Bone marrow (tissue), 2 donors: ENCODE measurements around the gene TLK2.
"Not testable (repeated sequence)": the region's sequence is repeated elsewhere in the genome, so short reads cannot be mapped to it uniquely, and the experiment has no call there.

Experiments used
- DNase-seq, 2 donors: peaks; one replicate each; lab custom pipeline; 2025; lab: John Stamatoyannopoulos, UW

Gene TLK2

DNA sequence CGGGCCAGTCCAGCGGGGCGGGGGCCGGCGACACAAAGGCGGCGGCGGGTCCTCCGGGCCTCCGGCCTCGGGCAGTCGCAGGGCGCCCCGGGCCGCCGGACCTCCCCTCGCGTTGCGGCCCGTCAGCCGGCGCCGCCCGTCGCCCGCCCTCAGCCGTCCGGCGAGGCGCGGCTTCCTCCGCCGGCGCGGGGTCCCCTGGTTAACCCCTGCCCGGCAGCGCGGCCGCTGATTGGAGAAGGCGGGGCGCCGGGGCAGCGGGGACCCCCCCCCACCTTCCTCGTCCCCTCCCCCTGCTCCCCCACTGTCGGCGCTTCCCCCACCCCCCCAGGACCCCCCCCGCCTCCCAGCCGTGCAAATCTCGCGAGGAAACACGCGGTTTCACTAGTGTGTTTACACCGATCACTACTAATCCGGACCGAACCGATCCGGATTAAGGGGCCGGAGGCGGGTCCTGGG lies at the start of gene TLK2:
Gene TLK2 (plus strand): TSS at position 402 of the 456 bp plus-strand sequence. CDS start 2,301 bp downstream, outside the sequence.
- DNase-seq = peak; percentile 50 to 51

DNA sequence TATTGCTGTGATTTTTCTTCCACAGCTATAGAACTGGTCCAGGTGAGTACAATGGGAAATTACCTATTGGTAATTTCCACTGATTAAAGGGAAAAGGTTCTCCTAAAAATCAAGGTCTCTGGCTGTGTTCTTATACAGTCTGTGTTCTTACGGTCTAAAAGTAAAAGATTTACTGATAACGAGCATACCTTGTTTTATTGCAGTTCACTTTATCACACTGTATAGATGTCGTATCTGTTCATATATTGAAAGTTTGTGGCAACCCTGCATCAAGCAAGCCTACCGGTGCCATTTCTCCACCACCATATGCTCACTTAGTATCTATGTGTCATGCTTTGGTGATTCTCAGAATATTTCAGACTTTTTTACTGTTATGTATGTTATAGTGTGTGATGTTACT lies 43.4 kb upstream of the TLK2 start:
- DNase-seq = not testable (repeated sequence)

DNA sequence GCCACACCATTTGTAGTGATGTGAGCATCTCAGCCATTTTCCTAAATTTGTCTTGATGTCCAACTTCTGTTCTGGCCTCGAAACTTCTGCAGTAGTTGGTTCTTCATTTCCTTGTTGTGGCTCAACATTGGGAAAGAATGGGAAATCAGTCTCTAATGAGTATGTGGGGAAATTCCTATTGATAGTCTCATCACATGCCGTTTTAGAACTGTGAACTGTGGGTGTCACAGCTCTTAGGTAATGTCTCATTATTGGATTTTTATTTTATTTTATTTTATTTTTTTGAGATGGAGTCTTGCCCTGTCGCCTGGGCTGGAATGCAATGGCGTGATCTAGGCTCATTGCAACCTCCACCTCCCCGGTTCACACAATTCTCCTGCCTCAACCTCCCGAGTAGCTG lies 37.4 kb upstream of the TLK2 start:
- DNase-seq = not testable (repeated sequence)

DNA sequence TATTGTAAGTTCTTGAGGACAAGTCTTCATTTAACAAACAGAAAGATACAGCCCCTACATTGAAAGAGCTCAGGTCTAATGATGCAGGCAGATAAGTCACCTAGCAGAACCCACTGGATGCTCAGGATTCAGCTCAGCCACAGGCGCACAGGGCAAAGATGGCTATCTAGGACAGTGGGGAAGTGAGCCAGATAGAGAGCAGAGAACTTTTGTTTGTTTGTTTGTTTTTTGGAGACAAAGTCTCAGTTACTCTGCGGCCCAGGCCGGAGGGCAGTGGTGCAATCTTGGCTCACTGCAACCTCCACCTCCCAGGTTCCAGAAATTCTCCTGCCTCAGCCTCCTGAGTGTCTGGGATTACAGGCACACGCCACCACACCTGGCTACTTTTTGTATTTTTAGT lies 34.6 kb upstream of the TLK2 start:
- DNase-seq = no peak

DNA sequence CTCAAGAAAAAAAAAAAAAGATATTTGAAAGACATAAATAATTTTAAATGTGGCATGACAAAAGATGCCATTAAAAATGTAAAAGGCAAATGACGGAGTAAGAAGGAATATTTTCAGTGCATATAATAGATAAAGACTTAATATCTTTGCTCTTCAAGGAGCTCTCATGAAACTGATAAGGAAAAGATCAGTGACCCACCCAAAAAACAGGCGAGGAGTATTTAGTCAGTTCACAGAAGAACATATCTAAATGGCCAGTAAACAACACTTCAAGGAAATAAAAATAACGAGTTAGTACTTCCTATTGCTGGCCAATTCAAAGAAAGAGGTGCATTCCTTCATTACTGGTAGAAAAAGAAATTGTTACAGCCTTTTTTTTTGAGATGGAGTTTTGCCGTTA lies 32.8 kb upstream of the TLK2 start:
- not testable (repeated sequence) for DNase-seq

DNA sequence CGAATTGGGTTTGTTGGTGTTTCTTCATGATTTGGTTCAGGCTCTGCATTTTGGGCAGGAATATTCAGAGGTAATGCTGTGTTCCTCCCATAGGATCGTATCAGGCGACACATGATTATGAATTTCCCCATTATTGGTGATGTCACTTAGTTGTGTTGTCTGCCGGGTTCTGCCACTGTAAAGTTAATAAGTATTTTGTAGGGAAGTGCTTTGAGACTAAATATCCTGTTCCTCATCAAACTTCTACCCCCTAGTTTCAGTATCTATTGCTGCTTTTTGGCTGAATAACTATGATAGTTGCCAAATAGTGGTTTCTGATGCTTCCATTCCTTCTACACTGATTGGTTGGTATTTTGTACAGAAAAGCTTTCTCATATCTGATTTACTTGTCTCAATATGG lies 26.4 kb upstream of the TLK2 start:
- not testable (repeated sequence) for DNase-seq

DNA sequence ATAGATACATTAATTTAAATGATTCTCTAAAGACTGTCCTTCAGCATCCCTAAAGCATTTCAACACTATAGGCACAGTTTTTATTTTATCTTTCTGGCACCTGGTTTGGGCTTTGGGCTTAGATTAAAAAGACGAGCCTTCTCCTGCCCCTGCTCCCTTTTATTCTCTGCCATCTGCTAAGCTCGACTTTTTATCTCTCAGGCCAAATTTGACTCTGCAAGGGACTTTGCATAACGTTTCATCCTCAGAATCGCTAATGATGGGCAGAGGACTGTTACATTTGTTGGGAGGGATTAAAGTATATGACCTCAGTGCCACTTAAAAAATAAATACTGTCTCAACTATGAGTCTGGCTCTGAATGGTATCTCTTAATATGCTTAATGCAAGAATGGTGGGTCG lies 25.6 kb upstream of the TLK2 start:
- DNase-seq = not testable (repeated sequence)

DNA sequence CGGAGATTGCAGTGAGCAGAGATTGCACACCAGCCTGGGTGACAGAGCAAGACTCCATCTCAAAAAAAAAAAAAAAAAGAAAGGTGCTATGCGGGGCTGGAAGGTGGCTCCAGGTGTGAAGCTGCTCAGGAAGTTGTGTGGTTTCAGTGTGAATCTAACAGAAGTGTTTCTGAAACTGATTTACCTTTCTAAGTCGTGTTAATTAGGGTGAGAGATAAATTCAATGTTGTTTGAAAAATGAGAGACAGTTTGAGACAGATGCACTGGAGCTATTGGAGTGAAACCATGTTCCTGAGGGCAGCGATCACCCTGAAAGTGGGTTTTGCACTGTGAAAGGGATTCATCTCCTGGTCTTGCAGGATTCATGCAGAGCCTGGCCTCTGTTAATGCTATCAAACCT lies 25.0 kb upstream of the TLK2 start:
- not testable (repeated sequence) for DNase-seq

DNA sequence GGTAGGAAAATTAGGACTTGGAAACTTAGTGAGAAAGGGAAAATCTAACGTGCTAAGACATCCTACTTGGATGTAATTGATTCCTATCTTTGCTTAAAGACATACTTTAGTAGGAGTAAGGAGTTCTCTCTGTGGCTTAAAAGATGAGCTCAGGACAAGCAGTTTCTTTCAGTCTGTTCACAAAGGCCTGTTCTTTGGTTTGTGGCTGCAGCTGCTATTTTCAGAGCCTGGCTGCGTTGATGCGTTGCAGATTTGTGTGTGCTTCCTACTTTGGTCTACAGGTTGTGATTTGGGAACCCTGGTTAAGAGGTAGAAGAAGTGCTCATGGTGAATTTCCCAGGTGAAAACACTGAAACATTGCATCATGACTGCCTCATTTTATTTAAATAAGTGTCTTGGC lies 24.5 kb upstream of the TLK2 start:
- not testable (repeated sequence) for DNase-seq

DNA sequence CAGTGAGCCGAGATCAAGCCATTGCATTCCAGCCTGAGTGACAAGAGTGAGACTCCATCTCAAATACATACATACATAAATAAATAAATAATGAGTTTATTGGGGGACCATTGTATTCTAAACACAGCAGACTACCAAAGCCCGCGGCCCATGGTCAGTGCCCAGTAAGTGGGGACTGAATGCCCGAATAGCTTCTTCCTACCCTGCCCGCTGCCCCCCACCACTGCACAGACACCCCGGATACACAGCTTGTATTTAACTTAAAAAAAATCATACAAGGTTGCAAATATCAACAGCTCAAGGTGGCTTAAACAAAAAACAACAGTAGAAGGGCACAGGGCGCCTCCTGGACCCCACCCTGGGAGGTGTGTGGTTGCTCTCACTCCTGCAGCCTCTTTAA lies 22.6 kb upstream of the TLK2 start:
- no peak for DNase-seq

DNA sequence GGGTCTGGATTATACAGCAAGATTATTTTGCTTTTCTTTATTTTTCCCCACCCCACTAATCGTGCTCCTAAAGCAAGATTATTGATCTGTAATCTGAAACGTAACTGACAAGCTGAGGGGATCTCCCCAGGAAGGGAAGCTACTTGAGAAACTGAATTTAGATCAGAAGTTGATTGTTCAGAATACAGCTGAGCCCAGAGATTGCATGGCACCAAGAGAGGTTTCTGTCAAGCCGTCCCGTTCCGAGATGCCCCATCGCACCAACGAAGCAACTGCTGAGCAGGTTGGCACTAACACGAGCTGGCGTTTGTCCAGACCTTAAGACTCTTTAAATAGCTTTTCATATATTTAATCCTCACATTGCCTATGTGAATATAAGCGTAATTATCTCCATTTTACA lies 20.1 kb upstream of the TLK2 start:
- DNase-seq = not testable (repeated sequence)

DNA sequence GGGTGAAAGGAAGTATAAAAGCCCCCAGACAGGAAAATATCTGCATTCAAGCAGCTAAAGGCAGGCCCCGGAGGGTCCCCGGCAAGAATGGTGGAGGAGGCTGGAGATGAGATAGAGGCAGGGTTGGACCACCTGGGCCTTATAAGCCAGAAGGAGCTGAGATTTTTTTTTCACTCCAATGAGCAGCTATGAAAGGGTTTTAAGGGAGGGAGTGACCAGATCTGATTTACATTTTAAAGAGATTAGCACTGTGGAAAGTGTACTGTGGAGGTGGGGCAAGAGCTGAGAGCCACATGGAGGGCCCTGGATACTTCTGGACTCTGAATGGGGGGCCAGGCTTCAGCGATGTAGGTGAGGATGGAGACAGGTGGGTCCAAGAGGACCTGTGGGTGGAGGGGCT lies 14.2 kb upstream of the TLK2 start:
- DNase-seq = not testable (repeated sequence)

DNA sequence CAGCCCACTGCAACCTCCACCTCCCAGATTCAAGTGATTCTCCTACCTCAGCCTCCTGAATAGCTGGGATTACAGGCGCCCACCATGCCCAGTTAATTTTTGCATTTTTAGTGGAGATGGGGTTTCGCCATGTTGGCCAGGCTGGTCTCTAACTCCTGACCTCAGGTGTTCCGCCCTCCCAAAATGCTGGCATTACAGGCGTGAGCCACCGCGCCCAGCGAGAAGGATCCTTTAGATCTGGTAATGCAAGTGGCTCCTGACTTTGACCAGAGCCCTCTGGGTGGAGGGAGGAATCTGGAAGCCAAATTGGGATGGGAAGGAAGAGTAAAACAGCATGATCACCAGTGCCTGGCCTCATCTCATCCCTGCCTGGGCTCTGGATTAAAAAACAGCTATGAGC lies 13.4 kb upstream of the TLK2 start:
- DNase-seq = not testable (repeated sequence)

DNA sequence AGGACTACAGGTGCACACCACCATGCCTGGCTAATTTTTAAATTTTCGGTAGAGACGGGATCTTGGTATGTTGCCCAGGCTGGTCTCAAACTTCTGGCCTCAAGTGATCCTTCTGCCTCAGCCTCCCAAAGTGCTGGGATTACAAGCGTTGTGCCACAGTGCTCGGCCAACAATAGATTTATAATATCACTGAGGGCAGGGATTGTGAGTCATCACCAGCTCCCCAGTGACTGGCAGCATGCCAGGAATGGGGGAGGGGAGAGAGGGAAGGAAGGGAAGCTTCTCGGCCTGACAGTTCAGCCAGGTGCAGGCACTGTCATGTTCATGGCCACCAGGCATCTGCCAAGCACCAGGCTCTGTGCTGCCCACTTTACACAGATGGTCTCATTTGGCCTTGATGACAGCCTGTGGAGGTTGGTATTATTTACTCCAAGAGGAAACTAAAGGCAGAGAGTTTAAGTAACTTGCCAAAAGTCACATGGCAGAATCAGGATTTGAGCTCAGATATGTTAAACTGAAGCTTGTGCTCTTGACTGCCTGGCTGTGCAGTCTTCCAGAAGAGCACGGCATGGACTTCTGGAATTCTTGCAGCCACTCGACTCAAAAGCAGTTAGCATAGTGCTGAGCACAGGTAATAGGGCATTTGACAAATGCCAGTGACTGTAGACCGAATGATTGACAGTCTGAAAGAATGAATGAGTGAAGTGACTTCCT lies 7.8 kb upstream of the TLK2 start:
- peak; percentile 31 to 80 for DNase-seq

DNA sequence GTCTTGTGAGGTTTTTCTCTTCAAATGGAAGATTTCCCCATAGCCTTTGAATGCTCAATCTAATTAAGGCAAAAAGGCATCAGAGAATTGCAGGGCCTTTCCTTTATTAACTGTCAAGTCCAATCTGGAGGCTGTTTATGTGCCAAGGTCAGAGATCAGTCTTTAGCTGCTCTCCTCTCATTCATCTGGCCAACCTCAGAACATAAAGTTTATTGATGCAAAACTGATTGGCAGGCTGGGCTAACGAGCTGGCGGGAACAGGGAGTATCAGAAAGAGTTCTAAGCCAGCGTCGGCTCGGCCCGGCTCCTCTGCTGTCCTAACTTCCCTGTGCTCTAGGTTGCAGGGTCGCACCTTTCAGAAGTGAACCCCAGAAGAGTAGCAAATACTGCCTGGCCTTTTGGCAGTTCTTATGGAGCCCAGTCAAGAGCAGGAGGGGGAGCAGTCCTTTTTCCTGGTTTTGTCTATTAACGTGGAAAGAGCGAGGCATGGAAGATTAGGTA lies 7.2 kb upstream of the TLK2 start:
- DNase-seq = not testable (repeated sequence)

DNA sequence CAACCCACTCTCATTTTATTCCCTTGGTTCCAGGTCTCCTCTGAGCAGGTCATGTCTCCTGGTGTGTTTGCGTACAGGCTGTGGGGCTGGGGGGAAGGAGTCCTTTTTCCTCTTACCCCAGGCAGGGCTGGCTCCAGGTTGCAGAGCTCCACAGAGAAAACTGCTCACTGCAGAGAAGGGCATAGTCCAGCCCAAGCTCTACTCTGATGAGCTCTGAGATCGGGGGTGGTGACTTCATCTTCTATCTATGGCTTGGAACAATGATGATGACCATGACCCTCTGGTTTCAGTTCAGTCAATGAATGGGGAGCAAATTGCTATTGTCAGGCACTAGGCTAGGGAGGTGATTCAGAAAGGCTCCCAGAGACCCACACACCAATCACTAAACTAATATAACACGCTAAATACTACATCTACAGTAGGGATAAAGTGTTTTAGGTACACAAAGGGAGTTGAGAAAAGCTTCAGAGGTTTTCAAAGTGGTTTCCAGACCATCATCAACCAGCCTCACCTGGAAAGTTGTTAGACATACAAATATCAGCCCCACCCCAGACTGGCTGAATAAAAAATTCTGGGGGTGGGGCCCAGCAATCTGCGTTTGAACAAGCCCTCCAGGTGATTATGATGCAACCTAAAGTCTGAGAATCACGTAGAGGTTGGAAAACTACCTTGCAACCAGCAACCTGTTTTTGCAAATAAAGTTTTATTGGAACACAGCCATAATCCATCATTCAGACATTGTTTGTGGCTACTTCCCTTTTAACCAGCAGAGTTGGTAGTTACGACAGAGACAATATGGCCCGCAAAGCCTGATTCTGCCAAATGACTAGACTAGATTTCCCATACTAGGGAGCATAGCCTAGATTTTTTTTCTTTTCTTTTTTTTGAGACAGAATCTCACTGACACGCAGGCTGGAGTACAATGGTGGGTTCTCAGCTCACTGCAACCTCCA lies 5.3 kb upstream of the TLK2 start:
- not testable (repeated sequence) for DNase-seq

DNA sequence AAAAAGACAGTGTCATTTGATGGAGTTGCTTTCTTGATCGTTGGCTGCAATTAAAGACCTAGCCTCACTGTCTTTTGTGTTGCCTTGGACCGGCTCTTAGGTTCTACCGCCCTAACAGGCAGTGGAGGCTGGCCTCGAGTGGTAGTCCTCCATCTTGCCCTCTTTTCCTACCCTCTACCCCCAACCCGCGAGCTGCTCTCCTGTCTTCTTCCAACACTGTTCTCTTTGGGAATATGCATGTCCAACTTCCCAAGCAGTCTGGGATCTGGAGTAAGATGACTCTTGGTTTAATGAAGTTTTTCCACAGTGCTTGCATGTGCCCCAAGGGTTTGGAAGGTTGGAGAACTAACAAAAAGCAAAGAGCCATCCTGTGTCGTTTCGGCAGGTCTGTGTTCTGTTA lies 1.5 kb upstream of the TLK2 start:
- not testable (repeated sequence) for DNase-seq

DNA sequence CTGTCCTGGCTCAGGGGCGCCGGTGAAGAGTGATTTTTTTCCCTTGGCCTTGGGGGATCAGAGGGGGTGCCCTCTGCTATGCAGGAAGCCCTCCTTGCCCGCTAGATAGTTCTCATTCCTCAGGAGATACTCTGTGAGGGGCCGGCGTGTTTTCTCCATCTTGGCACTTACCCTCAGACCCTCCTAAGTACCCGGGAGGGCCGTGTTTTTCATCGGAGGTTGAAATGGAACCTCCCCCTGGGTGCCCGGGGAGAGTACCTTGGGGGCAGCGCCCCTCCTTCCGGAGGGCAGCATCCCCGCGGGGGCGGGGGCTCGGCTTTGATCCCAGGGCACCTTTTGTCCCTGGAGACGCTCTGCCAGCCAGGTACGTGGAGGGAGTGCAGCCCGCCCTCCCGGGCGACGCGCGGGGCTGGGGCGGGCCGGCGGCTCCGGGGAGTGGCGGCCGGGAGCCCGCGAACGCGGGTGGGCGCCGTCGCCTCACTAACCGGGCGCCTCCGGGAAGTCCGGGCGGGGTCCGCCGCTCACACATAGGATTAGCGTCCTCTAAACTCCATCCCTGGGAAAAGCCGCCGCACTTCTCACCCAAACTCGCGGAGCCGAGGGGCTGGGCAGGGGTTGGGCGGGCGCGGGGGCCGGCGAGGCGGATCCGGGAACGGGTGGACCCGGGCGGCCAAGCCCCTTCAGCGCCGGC lies 762 bp upstream of the TLK2 start:
- peak in 1 of 2 donors; percentile 50 for DNase-seq

DNA sequence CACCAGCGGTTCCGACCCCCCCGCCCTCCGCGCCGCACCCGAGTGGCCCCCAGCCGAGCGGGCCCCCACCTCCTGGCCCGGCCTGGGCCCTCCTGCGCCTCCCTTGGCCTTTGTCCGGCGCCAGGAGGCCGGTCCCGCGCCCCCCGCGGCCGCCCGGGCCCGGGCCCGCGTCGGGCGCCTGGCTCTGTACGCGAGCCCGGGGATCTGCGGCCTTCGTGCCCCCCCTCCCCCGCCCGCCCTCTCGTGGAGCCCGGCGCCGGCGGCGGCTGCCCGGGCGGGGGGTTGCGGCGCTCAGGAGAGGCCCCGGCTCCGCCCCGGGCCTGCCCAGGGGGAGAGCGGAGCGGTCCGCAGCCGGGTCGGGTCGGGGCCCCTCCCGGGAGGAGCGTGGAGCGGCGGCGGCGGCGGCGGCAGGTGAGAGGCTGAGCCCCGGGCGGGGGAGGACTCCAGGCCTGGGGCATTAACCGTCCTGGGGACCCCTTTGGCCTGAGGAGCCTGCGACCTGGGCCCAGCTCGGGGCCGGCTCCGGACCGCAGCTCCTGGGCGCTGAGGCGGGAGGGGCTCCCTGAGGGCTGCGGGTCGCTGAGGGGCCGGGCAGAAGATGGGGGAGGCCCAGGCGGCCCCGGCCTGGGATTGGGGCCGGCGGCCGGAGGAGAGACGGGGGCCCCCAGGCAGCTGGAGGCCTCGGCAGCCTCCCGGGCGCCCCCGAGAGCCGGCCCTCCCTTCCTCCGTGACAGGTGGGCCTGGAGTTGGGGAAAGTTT lies 434 bp downstream of the TLK2 start:
- peak in 1 of 2 donors; percentile 29 for DNase-seq

DNA sequence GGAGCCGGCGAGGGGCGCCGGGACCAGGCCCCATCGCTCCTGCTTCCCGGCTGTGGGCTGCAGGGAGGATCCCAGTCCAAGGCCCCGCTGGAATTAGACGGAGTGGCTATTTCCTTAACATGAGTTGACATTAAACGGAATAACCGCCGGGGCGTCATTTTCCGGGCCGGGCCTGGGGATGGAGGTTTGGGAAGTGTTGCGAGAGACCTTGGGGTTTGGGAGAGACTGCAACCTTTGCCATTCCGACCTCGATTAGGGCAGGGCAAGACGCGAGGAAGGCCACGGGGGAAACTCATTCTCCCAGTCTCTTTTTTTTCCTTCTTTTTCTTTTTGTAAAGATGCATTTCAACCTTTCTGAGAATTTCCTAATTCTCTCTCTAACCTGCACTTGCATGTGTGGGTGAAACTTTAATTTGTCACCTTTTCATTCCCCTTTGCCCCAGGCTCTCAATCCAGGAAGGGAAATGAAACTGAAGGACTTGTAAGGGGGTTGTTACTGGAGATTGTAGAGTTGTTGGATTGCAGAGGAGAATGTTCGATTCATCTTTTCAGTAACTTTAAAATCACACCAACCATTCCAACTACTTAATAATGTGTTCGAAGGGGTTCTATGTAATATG lies 1.1 kb downstream of the TLK2 start:
- peak in 1 of 2 donors; percentile 8 for DNase-seq

DNA sequence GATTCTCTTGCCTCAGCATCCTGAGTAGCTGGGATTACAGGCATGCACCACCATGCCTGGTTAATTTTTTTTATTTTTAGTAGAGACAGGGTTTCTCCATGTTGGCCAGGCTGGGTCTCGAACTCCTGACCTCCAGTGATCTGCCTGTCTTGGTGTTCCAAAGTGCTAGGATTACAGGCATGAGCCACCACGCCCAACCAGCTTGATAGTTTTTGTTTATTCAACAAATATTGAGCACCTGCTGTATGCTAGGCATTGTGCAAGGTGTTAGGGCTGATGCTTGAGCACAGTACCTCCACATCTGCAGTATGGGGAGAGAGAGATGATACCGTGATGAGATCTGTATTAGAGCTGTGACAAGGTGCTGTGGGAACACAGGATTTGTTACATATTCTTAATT lies 3.9 kb downstream of the TLK2 start:
- DNase-seq = not testable (repeated sequence)
